Naive thymus-derived CD4-positive, alpha-beta T cell (primary cell): ENCODE measurements around the gene RPS27. TPM values are rescaled to one million over a fixed set of nuclear protein-coding genes. Genes with fewer than 3 reads are reported as not detected.
"Not testable (repeated sequence)": the region's sequence is repeated elsewhere in the genome, so short reads cannot be mapped to it uniquely, and the experiment has no call there.

ENCODE experiments used
- ATAC-seq: fragments of 150-1000 bp; cut with Tn5 transposase; 2 replicates; pipeline ENCODE4 v1.10.0; 2021; ENCODE audit warnings: mild to moderate bottlenecking, moderate library complexity
- CTCF ChIA-PET: fragments of 350-600 bp; sonication (Branson Sonifier 250); formaldehyde crosslinking; loops from one replicate; lab custom pipeline; 2021; ENCODE audit warnings: antibody characterized with exemption; lab: Charles Lee
- POLR2A ChIA-PET: fragments of 350-600 bp; sonication (Branson Sonifier 250); formaldehyde crosslinking; loops from one replicate; lab custom pipeline; 2021; ENCODE audit warnings: antibody characterized with exemption, inconsistent platforms; lab: Charles Lee
- DNase-seq, 9 donors: peaks; one replicate each; pipeline versions ENCODE4 v3.0.0 to v3.0.0-alpha.2; 2020 to 2022; ENCODE audit warnings: mixed read lengths in 1 of 9
- H3K27ac ChIP-seq: one replicate; pipeline ENCODE4 v1.7.0; 2013; ENCODE audit warnings: mild to moderate bottlenecking, low read depth, low read length, moderate library complexity
- H3K27me3 ChIP-seq, 2 donors: one replicate each; pipeline ENCODE4 v1.7.0; 2013; ENCODE audit warnings: low read length in 2 of 2, mild to moderate bottlenecking in 2 of 2, moderate library complexity in 2 of 2; ENCODE audit not compliant: control insufficient read depth in 2 of 2, insufficient read depth in 2 of 2
- H3K36me3 ChIP-seq, 3 experiments: 1 replicate in 2 of 3; 2 replicates in 1 of 3; pipeline ENCODE4 v1.7.0; 2013; ENCODE audit warnings: low read length in 3 of 3, mild to moderate bottlenecking in 3 of 3, moderate library complexity in 1 of 3; ENCODE audit not compliant: insufficient read depth in 3 of 3, control insufficient read depth in 2 of 3
- H3K4me1 ChIP-seq, 2 donors: one replicate each; pipeline ENCODE4 v1.7.0; 2013; ENCODE audit warnings: low read length in 2 of 2, mild to moderate bottlenecking in 2 of 2, moderate library complexity in 1 of 2; ENCODE audit not compliant: control insufficient read depth in 2 of 2, insufficient read depth in 2 of 2
- H3K4me3 ChIP-seq: 2 replicates; pipeline ENCODE4 v1.7.0; 2013; ENCODE audit warnings: mild to moderate bottlenecking, low read length
- H3K9me3 ChIP-seq, 3 experiments: 1 replicate in 2 of 3; 2 replicates in 1 of 3; pipeline ENCODE4 v1.7.0; 2013; ENCODE audit warnings: low read length in 3 of 3; ENCODE audit not compliant: control insufficient read depth in 2 of 3
- H3K27ac Mint-ChIP-seq, 9 donors: one replicate each; pipeline ENCODE4 v1.8.0; 2020 to 2022; ENCODE audit warnings: mixed read lengths in 9 of 9, mild to moderate bottlenecking in 8 of 9, moderate library complexity in 5 of 9, inconsistent platforms in 2 of 9
- H3K27me3 Mint-ChIP-seq, 5 donors: one replicate each; pipeline ENCODE4 v1.8.0; 2021 to 2022; ENCODE audit warnings: mixed read lengths in 5 of 5, mild to moderate bottlenecking in 1 of 5
- H3K36me3 Mint-ChIP-seq, 5 donors: one replicate each; pipeline ENCODE4 v1.8.0; 2020 to 2022; ENCODE audit warnings: mixed read lengths in 5 of 5, mild to moderate bottlenecking in 3 of 5, inconsistent platforms in 1 of 5
- H3K4me1 Mint-ChIP-seq, 7 donors: one replicate each; pipeline ENCODE4 v1.8.0; 2020 to 2022; ENCODE audit warnings: mixed read lengths in 7 of 7, mild to moderate bottlenecking in 3 of 7, inconsistent platforms in 1 of 7
- H3K4me3 Mint-ChIP-seq, 10 donors: one replicate each; pipeline ENCODE4 v1.8.0; 2020 to 2022; ENCODE audit warnings: mild to moderate bottlenecking in 10 of 10, mixed read lengths in 10 of 10, moderate library complexity in 6 of 10, inconsistent platforms in 2 of 10
- H3K9me3 Mint-ChIP-seq, 11 donors: one replicate each; pipeline ENCODE4 v1.8.0; 2020 to 2022; ENCODE audit warnings: mixed read lengths in 11 of 11, mild to moderate bottlenecking in 4 of 11, inconsistent platforms in 1 of 11, moderate library complexity in 1 of 11
- intact Hi-C, 2 donors: fragments of 100-400 bp; cut with micrococcal nuclease; formaldehyde crosslinking; loops; one replicate each; pipeline ENCODE4 v1.15.1; 2023
- polyA plus RNA-seq, 2 donors: library from polyadenylated mRNA; unstranded; fragments of 300-500 nt; fragmentation: Illumina TruSeq; gene quantifications; one replicate each; pipeline ENCODE4 v1.2.3, GENCODE V29; 2021
- total RNA-seq, 6 experiments: library from RNA in 5 of 6; stranded (reverse) in 5 of 6; gene quantifications; 1 replicate in 5 of 6; 2 replicates in 1 of 6; pipeline ENCODE4 v1.2.3 and lab custom pipeline; 2021 to 2026

Gene RPS27
- total and polyA plus RNA-seq, 7 experiments from 2014 or later = 2,313 to 29,571 (median 7,996) TPM

DNA sequence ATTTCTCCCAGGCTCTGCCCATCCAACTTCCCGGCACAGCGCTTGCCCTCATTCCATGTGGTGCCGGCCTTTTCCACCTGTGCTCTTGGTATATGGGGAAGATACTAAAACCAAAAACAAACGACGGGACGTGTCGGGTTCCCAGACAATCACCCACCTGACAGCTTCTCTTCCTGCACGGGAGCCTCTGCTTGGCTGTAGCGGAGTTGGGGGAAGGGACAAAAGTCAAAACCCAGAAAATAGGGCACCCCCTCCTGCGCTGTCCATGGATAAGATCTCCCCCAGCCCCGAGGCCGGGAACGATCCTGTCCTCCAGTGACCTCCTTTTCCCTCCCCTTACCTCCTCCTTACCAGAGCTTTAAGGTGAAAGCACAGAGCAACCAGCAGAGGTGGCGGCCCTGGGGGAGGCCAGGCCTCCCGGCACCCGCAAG, 13.7 kb upstream of the RPS27 start:
- Mint-ChIP-seq H3K4me3 (peak overlapping the region; percentile 92 to 99 (median 97)), H3K9me3 (no peaks in the 10 kb centered on the region), H3K36me3 (peaks cover 5 to 20% (median 13%) of the 10 kb centered on the region in 5 donors), H3K27me3 (no peaks in the 10 kb centered on the region), H3K27ac (peak overlapping the region; percentile 84 to 98 (median 94)), H3K4me1 (peaks cover 23 to 58% (median 46%) of the 10 kb centered on the region in 7 donors)
- ATAC-seq = no peak
- H3K9me3 ChIP-seq = no peaks in the 10 kb centered on the region
- H3K27ac ChIP-seq = peak overlapping the region; percentile 96
- H3K4me3 ChIP-seq = peak overlapping the region; percentile 94
- peak in 1 of 9 donors; percentile 29 for DNase-seq
- intact Hi-C loops = loop anchor here (1.0 to 5.0 kb wide), 10 partner anchors 9 to 295 kb away; partner anchors contain the start of genes CREB3L4 (in 2 of the 2), CRTC2 (in 2 of the 2), RAB13 (in 2 of the 2) and RPS27 (in 2 of the 2)
- peaks cover 0 to 46% (median 3%) of the 10 kb centered on the region in 3 experiments for H3K36me3 ChIP-seq
- peaks cover 9 to 18% of the 10 kb centered on the region in 2 donors for H3K4me1 ChIP-seq
- CTCF ChIA-PET = interaction anchor here (0.8 to 2.9 kb wide), 9 partner anchors 8 to 55 kb away, joined by 3 to 18 read pairs (median 3); partner anchors contain the start of genes DENND4B and RAB13
- POLR2A ChIA-PET = interaction anchor here (0.6 to 8.8 kb wide), 13 partner anchors 9 to 191 kb away, joined by 3 to 157 read pairs (median 15); partner anchors contain the start of genes CREB3L4, CRTC2, DENND4B and GATAD2B
- H3K27me3 ChIP-seq = no peaks in the 10 kb centered on the region

DNA sequence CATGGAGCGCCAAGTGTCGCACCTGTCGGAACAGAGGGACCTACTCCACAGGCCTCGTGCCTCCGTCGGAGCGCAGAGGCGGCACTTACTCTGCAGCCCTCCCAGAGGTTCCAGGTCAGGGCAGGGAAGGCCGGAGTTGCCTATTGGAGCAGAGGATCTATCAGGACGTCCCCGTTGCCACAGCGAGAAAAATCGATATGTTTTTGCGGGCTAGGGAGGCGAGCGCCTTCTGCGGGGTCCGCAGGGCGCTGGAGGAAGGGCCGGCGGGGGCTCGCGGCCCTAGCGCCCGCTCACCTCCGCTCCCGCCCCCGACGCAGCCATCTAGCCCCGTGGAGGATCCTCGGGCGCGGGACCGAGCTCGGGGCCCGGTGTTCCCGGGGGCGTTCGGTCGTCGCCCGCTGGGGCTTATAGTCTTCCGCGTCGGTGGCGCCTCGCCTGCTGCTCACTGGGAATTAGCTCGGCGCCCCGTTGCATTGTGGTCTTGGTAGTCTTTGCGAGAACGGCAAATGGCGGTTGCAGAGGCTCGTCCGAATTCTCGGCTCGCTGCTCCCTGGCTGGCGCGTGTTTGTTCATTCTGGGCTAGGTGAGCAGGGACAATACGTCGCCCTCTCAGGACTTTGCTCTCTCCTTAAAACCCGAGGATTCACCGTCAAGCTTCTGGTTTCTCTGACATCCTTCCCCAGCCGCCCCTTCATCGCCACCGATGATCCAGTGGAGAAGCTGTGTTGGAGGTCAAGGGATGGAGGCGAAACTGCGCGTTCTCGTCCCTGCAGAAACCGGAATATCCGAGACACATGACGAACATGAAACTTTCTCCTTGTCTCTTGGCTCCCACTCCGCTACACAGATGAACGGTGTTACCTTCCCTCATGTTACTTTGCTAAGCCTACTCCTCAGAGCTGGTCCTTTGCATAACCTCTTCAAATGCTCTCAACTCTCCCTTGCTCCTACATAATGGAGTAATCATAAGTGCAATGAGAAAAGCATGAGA, 13.0 kb upstream of the RPS27 start, which contains the start of gene JTB:
JTB (minus strand) TSS at position 425 of the 991 bp plus-strand sequence; CDS start at position 3, 422 bp downstream.
- H3K9me3 ChIP-seq = no peaks in the 10 kb centered on the region
- H3K27me3 ChIP-seq = no peaks in the 10 kb centered on the region
- H3K4me1 ChIP-seq = peaks cover 9 to 15% of the 10 kb centered on the region in 2 donors
- peaks cover 0 to 45% (median 3%) of the 10 kb centered on the region in 3 experiments for H3K36me3 ChIP-seq
- intact Hi-C loops = loop anchor here (1.0 to 5.0 kb wide), 10 partner anchors 9 to 295 kb away; partner anchors contain the start of genes CREB3L4 (in 2 of the 2), CRTC2 (in 2 of the 2), RAB13 (in 2 of the 2) and RPS27 (in 2 of the 2)
- Mint-ChIP-seq H3K9me3 (no peaks in the 10 kb centered on the region), H3K36me3 (peaks cover 5 to 19% (median 13%) of the 10 kb centered on the region in 5 donors), H3K27me3 (no peaks in the 10 kb centered on the region), H3K4me1 (peaks cover 23 to 51% (median 40%) of the 10 kb centered on the region in 7 donors), H3K4me3 (peak within 1 kb of the TSS; percentile 92 to 99 (median 97)), H3K27ac (peak within 1 kb of the TSS; percentile 84 to 98 (median 94))
- ATAC-seq (peak; percentile 98), DNase-seq (peak; percentile 65 to 89 (median 78))
- peak within 1 kb of the TSS; percentile 96 for H3K27ac ChIP-seq
- ChIA-PET POLR2A (interaction anchor here (0.6 to 8.8 kb wide), 25 partner anchors 10 to 1066 kb away, joined by 3 to 157 read pairs (median 5); partner anchors contain the start of genes CHTOP, CREB3L4, CRTC2 and DENND4B), CTCF (interaction anchor here (0.8 to 2.9 kb wide), 14 partner anchors 9 to 164 kb away, joined by 3 to 18 read pairs (median 4); partner anchors contain the start of genes CREB3L4, CRTC2, DENND4B and GATAD2B)
- peak within 1 kb of the TSS; percentile 94 for H3K4me3 ChIP-seq

DNA sequence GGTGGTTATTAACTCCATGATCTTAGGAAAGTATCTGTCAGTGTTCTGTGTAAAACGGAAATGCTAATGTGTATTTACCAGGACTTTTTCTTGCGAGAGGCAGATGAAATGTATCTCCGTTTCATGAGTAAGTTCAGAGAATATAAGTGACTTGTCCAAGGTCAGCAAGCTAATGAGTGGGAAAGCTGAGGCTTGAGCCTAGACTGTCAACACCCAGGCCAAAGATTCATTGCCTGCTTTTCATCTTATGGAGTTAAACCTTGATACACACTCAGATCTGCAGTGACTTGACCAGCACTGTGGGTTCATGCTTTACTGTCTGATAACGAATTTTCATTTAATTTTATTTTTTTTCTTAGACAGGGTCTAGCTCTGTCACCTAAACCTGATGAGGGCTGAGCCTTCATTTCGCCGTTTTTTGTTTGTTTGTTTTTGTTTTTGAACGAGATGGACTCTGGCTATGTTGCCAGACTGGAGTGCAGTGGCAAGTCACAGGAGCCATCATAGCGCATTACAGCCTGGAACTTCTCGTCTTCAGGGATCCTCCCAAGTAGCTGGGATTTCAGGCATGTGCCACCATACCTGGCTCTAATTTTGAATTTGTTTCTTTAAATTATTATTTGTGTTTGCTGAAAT, 12.2 kb upstream of the RPS27 start:
- Histone ChIP-seq H3K9me3 (no peaks in the 10 kb centered on the region), H3K36me3 (peaks cover 0 to 37% (median 3%) of the 10 kb centered on the region in 3 experiments), H3K4me3 (peak overlapping the region; percentile 94), H3K4me1 (peaks cover 9 to 15% of the 10 kb centered on the region in 2 donors), H3K27me3 (no peaks in the 10 kb centered on the region), H3K27ac (peak overlapping the region; percentile 96)
- DNase-seq = no peak
- Mint-ChIP-seq H3K36me3 (peaks cover 5 to 17% (median 13%) of the 10 kb centered on the region in 5 donors), H3K9me3 (no peaks in the 10 kb centered on the region), H3K4me3 (peak overlapping the region; percentile 92 to 99 (median 97)), H3K27ac (peak overlapping the region; percentile 84 to 96 (median 93)), H3K4me1 (peaks cover 23 to 44% (median 40%) of the 10 kb centered on the region in 7 donors), H3K27me3 (no peaks in the 10 kb centered on the region)
- CTCF ChIA-PET = interaction anchor here (0.9 to 2.9 kb wide), 10 partner anchors 8 to 164 kb away, joined by 3 to 18 read pairs (median 5); partner anchors contain the start of genes CREB3L4, DENND4B, GATAD2B and RAB13
- POLR2A ChIA-PET = interaction anchor here (0.6 to 8.8 kb wide), 20 partner anchors 11 to 1065 kb away, joined by 3 to 157 read pairs (median 6); partner anchors contain the start of genes CHTOP, CREB3L4, CRTC2 and DENND4B
- ATAC-seq = no peak
- intact Hi-C loops = loop anchor here in 1 of 2 donors (5.0 kb wide), 1 partner anchor 294 kb away; the partner anchor contains the start of gene HAX1

DNA sequence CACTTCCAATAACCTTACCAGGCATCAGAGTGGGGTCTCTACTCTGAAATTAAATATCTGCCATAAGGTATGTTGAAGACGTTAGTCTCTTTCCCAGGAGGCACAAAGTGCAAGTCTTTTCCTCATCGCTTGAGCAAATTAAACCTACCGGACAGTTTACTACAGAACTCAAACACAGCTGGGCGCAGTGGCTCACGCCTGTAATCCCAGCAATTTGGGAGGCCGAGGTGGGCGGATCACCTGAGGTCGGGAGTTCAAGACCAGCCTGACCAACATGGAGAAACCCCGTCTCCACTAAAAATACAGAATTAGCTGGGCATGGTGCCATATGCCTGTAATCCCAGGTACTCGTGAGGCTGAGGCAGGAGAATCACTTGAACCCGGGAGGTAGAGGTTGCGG, 11.5 kb upstream of the RPS27 start:
- intact Hi-C loops = loop anchor here in 1 of 2 donors (5.0 kb wide), 1 partner anchor 293 kb away; the partner anchor contains the start of gene HAX1
- peaks cover 9 to 15% of the 10 kb centered on the region in 2 donors for H3K4me1 ChIP-seq
- Mint-ChIP-seq H3K36me3 (peaks cover 5 to 14% (median 12%) of the 10 kb centered on the region in 5 donors), H3K27ac (peak overlapping the region in 3 of 9 donors; percentile 17 to 93 (median 90)), H3K4me3 (peak overlapping the region; percentile 45 to 99 (median 96)), H3K4me1 (peaks cover 23 to 40% (median 36%) of the 10 kb centered on the region in 7 donors)
- ChIA-PET CTCF (interaction anchor here (1.1 to 2.9 kb wide), 3 partner anchors 8 to 165 kb away, joined by 3 to 18 read pairs (median 11); partner anchors contain the start of genes CREB3L4 and RAB13), POLR2A (interaction anchor here (1.7 to 8.8 kb wide), 8 partner anchors 10 to 346 kb away, joined by 4 to 157 read pairs (median 38); partner anchors contain the start of genes CHTOP, CREB3L4, CRTC2 and DENND4B)
- not testable (repeated sequence) for H3K27me3 ChIP-seq, H3K9me3 Mint-ChIP-seq, H3K4me3 ChIP-seq, ATAC-seq, H3K27ac ChIP-seq, H3K27me3 Mint-ChIP-seq, H3K9me3 ChIP-seq, DNase-seq
- peaks cover 0 to 30% (median 2%) of the 10 kb centered on the region in 3 experiments for H3K36me3 ChIP-seq

DNA sequence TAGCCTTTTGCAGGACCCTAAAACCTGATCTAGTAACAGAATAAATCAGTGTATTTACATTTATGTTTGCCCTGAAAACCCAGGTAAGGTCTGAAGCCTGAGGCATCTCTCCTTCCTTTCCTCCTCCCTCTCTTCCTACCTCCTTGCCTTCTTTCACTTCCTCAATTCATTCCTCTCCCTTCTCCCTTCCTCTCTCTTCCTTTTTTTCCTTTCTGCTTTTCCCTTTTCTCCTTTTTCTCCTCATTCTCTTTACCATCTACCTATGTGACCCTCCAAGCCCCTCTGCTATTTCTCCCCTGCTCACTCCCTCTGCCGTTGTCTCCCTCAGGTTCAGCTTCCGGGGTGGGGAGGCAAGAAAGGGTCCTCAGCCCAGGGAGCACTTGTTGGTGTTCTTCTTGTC, 8.8 kb upstream of the RPS27 start:
- H3K4me1 ChIP-seq, DNase-seq, H3K4me3 Mint-ChIP-seq, H3K27me3 ChIP-seq, H3K9me3 Mint-ChIP-seq, H3K4me3 ChIP-seq, H3K27ac Mint-ChIP-seq, H3K27ac ChIP-seq, CTCF ChIA-PET, ATAC-seq, H3K9me3 ChIP-seq, H3K36me3 Mint-ChIP-seq: not testable (repeated sequence)
- Mint-ChIP-seq H3K4me1 (peaks cover 14 to 37% (median 28%) of the 10 kb centered on the region in 7 donors), H3K27me3 (peaks cover 0 to 21% (median 9%) of the 10 kb centered on the region in 5 donors)
- intact Hi-C loops = loop anchor here in 1 of 2 donors (10.0 kb wide), 1 partner anchor 467 kb away; no protein-coding TSS in a partner anchor
- H3K36me3 ChIP-seq = peaks cover 0 to 11% (median 0%) of the 10 kb centered on the region in 3 experiments
- POLR2A ChIA-PET = interaction anchor here (0.7 to 8.8 kb wide), 2 partner anchors 8 to 285 kb away, joined by 3 to 157 read pairs; partner anchors contain the start of genes RAB13 and RPS27
